ENCODE data around the gene VPS39.

The VPS39 gene

GRCh38 chr15:42158941-42159340, 49.2 kb downstream of the VPS39 start:
- Mint-ChIP-seq H3K9me3 (ENCODE audit: low read depth) (no peaks in the 10 kb centered on the region), H3K36me3 (peaks cover 3% of the 10 kb centered on the region), H3K4me1 (ENCODE audit: low read depth) (no peaks in the 10 kb centered on the region), H3K27ac (peak overlapping the region; percentile 85), H3K27me3 (no peaks in the 10 kb centered on the region), H3K4me3 (no peak overlapping the region)

- no peaks in the 10 kb centered on the region for H3K9me3 Mint-ChIP-seq (ENCODE audit: low read depth)
- peak overlapping the region; percentile 85 for H3K27ac Mint-ChIP-seq
- no peaks in the 10 kb centered on the region for H3K4me1 Mint-ChIP-seq (ENCODE audit: low read depth)
- H3K36me3 Mint-ChIP-seq: peaks cover 3% of the 10 kb centered on the region
- no peaks in the 10 kb centered on the region for H3K27me3 Mint-ChIP-seq
- no peak overlapping the region for H3K4me3 Mint-ChIP-seq
Observed at GRCh38 chr15:42157981-42158765, 49.9 kb downstream of the VPS39 start.

GRCh38 chr15:42157381-42157780, 50.7 kb downstream of the VPS39 start:
- no peaks in the 10 kb centered on the region for H3K9me3 Mint-ChIP-seq (ENCODE audit: low read depth)
- H3K4me3 Mint-ChIP-seq: no peak overlapping the region

GRCh38 chr15:42156243-42156922, 51.7 kb downstream of the VPS39 start, which contains the start of gene PLA2G4F:
Gene PLA2G4F, minus strand, starts transcription at chr15:42156636. Its CDS starts 87 bp downstream, at chr15:42156549.
- no peaks in the 10 kb centered on the region for H3K4me1 Mint-ChIP-seq (ENCODE audit: low read depth)
- no peak within 1 kb of the TSS for H3K4me3 Mint-ChIP-seq
- no peaks in the 10 kb centered on the region for H3K9me3 Mint-ChIP-seq (ENCODE audit: low read depth)
- peaks cover 3% of the 10 kb centered on the region for H3K36me3 Mint-ChIP-seq
- no peaks in the 10 kb centered on the region for H3K27me3 Mint-ChIP-seq
- no peak within 1 kb of the TSS for H3K27ac Mint-ChIP-seq

More at GRCh38 chr15:42157381-42157780, 50.7 kb downstream of the VPS39 start:
- H3K27ac Mint-ChIP-seq: no peak overlapping the region
- no peaks in the 10 kb centered on the region for H3K27me3 Mint-ChIP-seq
- no peaks in the 10 kb centered on the region for H3K4me1 Mint-ChIP-seq (ENCODE audit: low read depth)
- peaks cover 3% of the 10 kb centered on the region for H3K36me3 Mint-ChIP-seq

GRCh38 chr15:42155546-42156242, 52.4 kb downstream of the VPS39 start:
- no peak overlapping the region for H3K4me3 Mint-ChIP-seq
- H3K36me3 Mint-ChIP-seq: peaks cover 3% of the 10 kb centered on the region
- no peaks in the 10 kb centered on the region for H3K4me1 Mint-ChIP-seq (ENCODE audit: low read depth)
- no peak overlapping the region for H3K27ac Mint-ChIP-seq
- H3K27me3 Mint-ChIP-seq: no peaks in the 10 kb centered on the region
- H3K9me3 Mint-ChIP-seq (ENCODE audit: low read depth): no peaks in the 10 kb centered on the region

GRCh38 chr15:42154956-42155355, 53.1 kb downstream of the VPS39 start:
- H3K9me3 Mint-ChIP-seq (ENCODE audit: low read depth): no peaks in the 10 kb centered on the region
- peaks cover 3% of the 10 kb centered on the region for H3K36me3 Mint-ChIP-seq
- no peak overlapping the region for H3K27ac Mint-ChIP-seq
- H3K4me1 Mint-ChIP-seq (ENCODE audit: low read depth): no peaks in the 10 kb centered on the region
- no peaks in the 10 kb centered on the region for H3K27me3 Mint-ChIP-seq
- no peak overlapping the region for H3K4me3 Mint-ChIP-seq

- Mint-ChIP-seq H3K27me3 (no peaks in the 10 kb centered on the region), H3K4me1 (ENCODE audit: low read depth) (no peaks in the 10 kb centered on the region), H3K9me3 (ENCODE audit: low read depth) (no peaks in the 10 kb centered on the region), H3K36me3 (peaks cover 3% of the 10 kb centered on the region), H3K4me3 (no peak overlapping the region), H3K27ac (no peak overlapping the region)
Observed at GRCh38 chr15:42154212-42154941, 53.7 kb downstream of the VPS39 start.

- Mint-ChIP-seq H3K27ac (no peak overlapping the region), H3K4me3 (no peak overlapping the region), H3K36me3 (peaks cover 3% of the 10 kb centered on the region), H3K4me1 (ENCODE audit: low read depth) (no peaks in the 10 kb centered on the region), H3K27me3 (no peaks in the 10 kb centered on the region), H3K9me3 (ENCODE audit: low read depth) (no peaks in the 10 kb centered on the region)
Observed at GRCh38 chr15:42153874-42154211, 54.3 kb downstream of the VPS39 start.

- Mint-ChIP-seq H3K4me1 (ENCODE audit: low read depth) (no peaks in the 10 kb centered on the region), H3K36me3 (no peaks in the 10 kb centered on the region), H3K27ac (no peak overlapping the region), H3K27me3 (no peaks in the 10 kb centered on the region), H3K9me3 (ENCODE audit: low read depth) (no peaks in the 10 kb centered on the region), H3K4me3 (no peak overlapping the region)
Observed at GRCh38 chr15:42152921-42153698, 55.0 kb downstream of the VPS39 start.

- H3K27me3 Mint-ChIP-seq: no peaks in the 10 kb centered on the region
- no peaks in the 10 kb centered on the region for H3K36me3 Mint-ChIP-seq
- no peaks in the 10 kb centered on the region for H3K9me3 Mint-ChIP-seq (ENCODE audit: low read depth)
- no peak overlapping the region for H3K27ac Mint-ChIP-seq
- no peak overlapping the region for H3K4me3 Mint-ChIP-seq
- no peaks in the 10 kb centered on the region for H3K4me1 Mint-ChIP-seq (ENCODE audit: low read depth)
Observed at GRCh38 chr15:42152196-42152920, 55.7 kb downstream of the VPS39 start.

- Mint-ChIP-seq H3K27me3 (no peaks in the 10 kb centered on the region), H3K36me3 (no peaks in the 10 kb centered on the region), H3K27ac (no peak overlapping the region), H3K4me3 (no peak overlapping the region), H3K9me3 (ENCODE audit: low read depth) (no peaks in the 10 kb centered on the region), H3K4me1 (ENCODE audit: low read depth) (no peaks in the 10 kb centered on the region)
Observed at GRCh38 chr15:42151736-42152135, 56.4 kb downstream of the VPS39 start.

- Mint-ChIP-seq H3K4me3 (no peak overlapping the region), H3K4me1 (ENCODE audit: low read depth) (no peaks in the 10 kb centered on the region), H3K36me3 (no peaks in the 10 kb centered on the region), H3K9me3 (ENCODE audit: low read depth) (no peaks in the 10 kb centered on the region), H3K27ac (no peak overlapping the region), H3K27me3 (no peaks in the 10 kb centered on the region)
Observed at GRCh38 chr15:42151141-42151561, 57.0 kb downstream of the VPS39 start.

GRCh38 chr15:42150219-42150970, 57.7 kb downstream of the VPS39 start:
- no peaks in the 10 kb centered on the region for H3K27me3 Mint-ChIP-seq

More at GRCh38 chr15:42150219-42150970, 57.7 kb downstream of the VPS39 start:
- Mint-ChIP-seq H3K4me1 (ENCODE audit: low read depth) (no peaks in the 10 kb centered on the region), H3K36me3 (no peaks in the 10 kb centered on the region), H3K9me3 (ENCODE audit: low read depth) (no peaks in the 10 kb centered on the region), H3K27ac (no peak overlapping the region), H3K4me3 (no peak overlapping the region)

Data from activated naive CD8-positive, alpha-beta T cell (primary cell).